Large intestine (tissue), 3 donors: ENCODE results near the gene PPP1R18. TPM values are rescaled to one million over a fixed set of nuclear protein-coding genes. Genes with fewer than 3 reads are reported as not detected.

Experiments
- DNase-seq, 2 donors: peaks; one replicate each; pipeline versions ENCODE4 v3.0.0 to v3.0.0-alpha.2; 2013
- H3K27ac ChIP-seq: one replicate; pipeline ENCODE4 v1.5.1; 2013; ENCODE audit warnings: low read length
- H3K27me3 ChIP-seq: 2 replicates; pipeline ENCODE4 v1.6.1; 2013; ENCODE audit warnings: low read length; ENCODE audit not compliant: control insufficient read depth, insufficient read depth
- H3K36me3 ChIP-seq: 2 replicates; pipeline ENCODE4 v1.6.1; 2013; ENCODE audit warnings: low read length; ENCODE audit not compliant: control insufficient read depth, insufficient read depth
- H3K4me1 ChIP-seq: one replicate; pipeline ENCODE4 v1.6.1; 2013; ENCODE audit warnings: low read length; ENCODE audit not compliant: control insufficient read depth, insufficient read depth
- H3K4me3 ChIP-seq: one replicate; pipeline ENCODE4 v1.5.1; 2013; ENCODE audit warnings: low read length
- H3K9me3 ChIP-seq: one replicate; pipeline ENCODE4 v1.6.1; 2013; ENCODE audit warnings: mild to moderate bottlenecking, low read depth, low read length, moderate library complexity; ENCODE audit not compliant: control insufficient read depth
- WGBS: methylation state at CpG from one replicate; pipeline ENCODE4 v1.1.5; 2013; ENCODE audit warnings: low lambda C conversion rate; ENCODE audit not compliant: insufficient coverage; 5-methylcytosine and 5-hydroxymethylcytosine counted together
- polyA plus RNA-seq: library from polyadenylated mRNA; unstranded; fragments of 120-200 nt; gene quantifications from one replicate; pipeline ENCODE4 v1.2.1, GENCODE V29; 2013

Gene PPP1R18
- polyA plus RNA-seq, 1 donor: 23.0 TPM

- Histone ChIP-seq H3K4me3 (no peak overlapping the region), H3K9me3 (no peaks in the 10 kb centered on the region), H3K4me1 (peaks cover 8% of the 10 kb centered on the region), H3K27me3 (no peaks in the 10 kb centered on the region), H3K36me3 (peaks cover 64% of the 10 kb centered on the region), H3K27ac (no peak overlapping the region)
- DNase-seq: no peak
- WGBS: no CpG with 5 or more reads among the region's 1 CpG
Observed at GRCh38 chr6:30641048-30641447, 45.4 kb downstream of the PPP1R18 start.

GRCh38 chr6:30640481-30640880 lies 46.0 kb downstream of the PPP1R18 start:
- Histone ChIP-seq H3K9me3 (no peaks in the 10 kb centered on the region), H3K4me3 (no peak overlapping the region), H3K27ac (no peak overlapping the region), H3K4me1 (peaks cover 5% of the 10 kb centered on the region), H3K27me3 (no peaks in the 10 kb centered on the region), H3K36me3 (peaks cover 59% of the 10 kb centered on the region)
- DNase-seq: no peak
- WGBS: no CpG with 5 or more reads among the region's 10 CpGs

- no CpG with 5 or more reads among the region's 3 CpGs for WGBS
- no peaks in the 10 kb centered on the region for H3K27me3 ChIP-seq
- no peaks in the 10 kb centered on the region for H3K9me3 ChIP-seq
- H3K27ac ChIP-seq: no peak overlapping the region
- DNase-seq: peak in 1 of 2 donors; percentile 48
- no peak overlapping the region for H3K4me3 ChIP-seq
- H3K4me1 ChIP-seq: peaks cover 3% of the 10 kb centered on the region
- peaks cover 45% of the 10 kb centered on the region for H3K36me3 ChIP-seq
Observed at GRCh38 chr6:30635834-30636233, 50.6 kb downstream of the PPP1R18 start.

- H3K27ac ChIP-seq: peak within 1 kb of the TSS; percentile 96
- H3K4me3 ChIP-seq: peak within 1 kb of the TSS; percentile 71
- H3K27me3 ChIP-seq: no peaks in the 10 kb centered on the region
- peaks cover 69% of the 10 kb centered on the region for H3K36me3 ChIP-seq
- DNase-seq: peak; percentile 94 to 96
- H3K4me1 ChIP-seq: peaks cover 7% of the 10 kb centered on the region
- no CpG with 5 or more reads among the region's 36 CpGs for WGBS
- no peaks in the 10 kb centered on the region for H3K9me3 ChIP-seq
Observed at GRCh38 chr6:30626484-30627366, 59.7 kb downstream of the PPP1R18 start, which contains the start of gene ATAT1. Gene ATAT1, plus strand, starts transcription at chr6:30626874.

Other genes with a start within 250 kb of the PPP1R18 start
- 170 TPM for gene HLA-E, start 197.1 kb downstream of the PPP1R18 start, polyA plus RNA-seq
- 54.9 TPM for gene GNL1, start 130.2 kb downstream of the PPP1R18 start, polyA plus RNA-seq
- 18.5 TPM for gene PRR3, start 129.3 kb downstream of the PPP1R18 start, polyA plus RNA-seq
- gene ABCF1, start 115.2 kb downstream of the PPP1R18 start, polyA plus RNA-seq: 80.3 TPM
- gene PPP1R10, start 69.4 kb downstream of the PPP1R18 start, polyA plus RNA-seq: 43.6 TPM
- 46.8 TPM for gene MRPS18B, start 68.8 kb downstream of the PPP1R18 start, polyA plus RNA-seq
- gene ATAT1, start 59.8 kb downstream of the PPP1R18 start, polyA plus RNA-seq: 36.6 TPM
- 34.7 TPM for gene C6orf136, start 39.5 kb downstream of the PPP1R18 start, polyA plus RNA-seq
- 48.5 TPM for gene DHX16, start 13.6 kb downstream of the PPP1R18 start, polyA plus RNA-seq
- 16.5 TPM for gene NRM, start 4.3 kb upstream of the PPP1R18 start, polyA plus RNA-seq
- 22.5 TPM for gene MDC1, start 30.6 kb upstream of the PPP1R18 start, polyA plus RNA-seq
- 512 TPM for gene TUBB, start 33.7 kb upstream of the PPP1R18 start, polyA plus RNA-seq
- gene FLOT1, start 56.0 kb upstream of the PPP1R18 start, polyA plus RNA-seq: 94.5 TPM
- gene IER3, start 57.9 kb upstream of the PPP1R18 start, polyA plus RNA-seq: 24.7 TPM
- 150 TPM for gene DDR1, start 197.9 kb upstream of the PPP1R18 start, polyA plus RNA-seq
- 24.4 TPM for gene GTF2H4, start 221.6 kb upstream of the PPP1R18 start, polyA plus RNA-seq
- 43.5 TPM for gene VARS2, start 227.6 kb upstream of the PPP1R18 start, polyA plus RNA-seq
- 0.70 TPM for gene SFTA2, start 245.5 kb upstream of the PPP1R18 start, polyA plus RNA-seq